ENCODE results near the gene LINGO4.

The LINGO4 gene

GRCh38 chr1:151815716-151816327 lies 10.6 kb upstream of the LINGO4 start:
- H3K4me1 ChIP-seq (ENCODE audit: control insufficient read depth, insufficient read depth, low read length), result no peaks in the 10 kb centered on the region
- no peak overlapping the region for H3K27ac ChIP-seq (ENCODE audit: extremely low read depth, low read depth, low read length)
- ChIA-PET CTCF (interaction anchor here (0.5 to 0.8 kb wide), 3 partner anchors 12 to 1196 kb away, joined by 3 to 4 read pairs (median 3); no protein-coding TSS in a partner anchor), POLR2A (no interaction called here)
- TF ChIP-seq ZNF701 (tag by site-specific recombination; IDR thresholded peaks at IDR 0.05) (no peak), TCF7L2 (IDR thresholded peaks at IDR 0.05; ENCODE audit: borderline replicate concordance, low read depth, low read length) (no peak), PRDM1 (tag by site-specific recombination; IDR thresholded peaks at IDR 0.05) (no peak)
- H3K36me3 ChIP-seq (ENCODE audit: control insufficient read depth in 2 of 2, insufficient read depth in 1 of 2, low read length in 2 of 2), result no peaks in the 10 kb centered on the region
- no peaks in the 10 kb centered on the region for H3K9me3 ChIP-seq (ENCODE audit: control insufficient read depth, insufficient read depth, low read depth, low read length)
- no peak overlapping the region for H3K4me3 ChIP-seq (ENCODE audit: low read depth, low read length)

- ChIA-PET POLR2A (no interaction called here), CTCF (interaction anchor here (0.5 to 0.8 kb wide), 2 partner anchors 13 to 1195 kb away, joined by 3 read pairs; no protein-coding TSS in a partner anchor)
- H3K4me3 ChIP-seq (ENCODE audit: low read depth, low read length), result no peak overlapping the region
- no peaks in the 10 kb centered on the region for H3K36me3 ChIP-seq (ENCODE audit: control insufficient read depth in 2 of 2, insufficient read depth in 1 of 2, low read length in 2 of 2)
- no peaks in the 10 kb centered on the region for H3K9me3 ChIP-seq (ENCODE audit: control insufficient read depth, insufficient read depth, low read depth, low read length)
- H3K27ac ChIP-seq (ENCODE audit: extremely low read depth, low read depth, low read length), result no peak overlapping the region
- no peaks in the 10 kb centered on the region for H3K4me1 ChIP-seq (ENCODE audit: control insufficient read depth, insufficient read depth, low read length)
- no peak for TF ChIP-seq KLF8 (tag by site-specific recombination; IDR thresholded peaks at IDR 0.05)
- TF ChIP-seq ZFP41 (tag by site-specific recombination; IDR thresholded peaks at IDR 0.05; ENCODE audit: borderline replicate concordance), result no peak
- TF ChIP-seq SP7 (tag by site-specific recombination; IDR thresholded peaks at IDR 0.05), result no peak
Measured at GRCh38 chr1:151814971-151815545, 9.8 kb upstream of the LINGO4 start.

GRCh38 chr1:151814426-151814825 lies 9.2 kb upstream of the LINGO4 start:
- Histone ChIP-seq H3K4me3 (ENCODE audit: low read depth, low read length) (no peak overlapping the region), H3K36me3 (ENCODE audit: control insufficient read depth in 2 of 2, insufficient read depth in 1 of 2, low read length in 2 of 2) (no peaks in the 10 kb centered on the region), H3K4me1 (ENCODE audit: control insufficient read depth, insufficient read depth, low read length) (no peaks in the 10 kb centered on the region), H3K9me3 (ENCODE audit: control insufficient read depth, insufficient read depth, low read depth, low read length) (no peaks in the 10 kb centered on the region), H3K27ac (ENCODE audit: extremely low read depth, low read depth, low read length) (no peak overlapping the region)
- POLR2A ChIA-PET, result no interaction called here
- CTCF ChIA-PET, result interaction anchor here (0.6 kb wide), 1 partner anchor 80 kb away, joined by 6 read pairs; no protein-coding TSS in a partner anchor
- TF ChIP-seq SETDB1 (IDR thresholded peaks at IDR 0.05; ENCODE audit: insufficient read length, low read length) (no peak), ZNF324 (tag by site-specific recombination; IDR thresholded peaks at IDR 0.05) (no peak), ZBTB49 (tag by site-specific recombination; IDR thresholded peaks at IDR 0.05; ENCODE audit: low read depth) (no peak), ZNF426 (tag by site-specific recombination; IDR thresholded peaks at IDR 0.05) (no peak)

GRCh38 chr1:151813271-151813977 lies 8.2 kb upstream of the LINGO4 start:
- POLR2A ChIA-PET, result no interaction called here
- Histone ChIP-seq H3K4me1 (ENCODE audit: control insufficient read depth, insufficient read depth, low read length) (no peaks in the 10 kb centered on the region), H3K36me3 (ENCODE audit: control insufficient read depth in 2 of 2, insufficient read depth in 1 of 2, low read length in 2 of 2) (no peaks in the 10 kb centered on the region), H3K4me3 (ENCODE audit: low read depth, low read length) (no peak overlapping the region), H3K27ac (ENCODE audit: extremely low read depth, low read depth, low read length) (no peak overlapping the region), H3K9me3 (ENCODE audit: control insufficient read depth, insufficient read depth, low read depth, low read length) (no peaks in the 10 kb centered on the region)
- CTCF ChIA-PET, result interaction anchor here (0.5 to 0.6 kb wide), 2 partner anchors 163 to 972 kb away, joined by 3 read pairs; no protein-coding TSS in a partner anchor
- TF ChIP-seq ATF2 (tag by site-specific recombination; IDR thresholded peaks at IDR 0.05; ENCODE audit: low read depth) (no peak), ZNF169 (tag by site-specific recombination; IDR thresholded peaks at IDR 0.05) (no peak), KLF16 (tag by site-specific recombination; IDR thresholded peaks at IDR 0.05) (no peak), ZNF660 (tag by site-specific recombination; IDR thresholded peaks at IDR 0.05) (no peak), ZNF37A (tag by site-specific recombination; IDR thresholded peaks at IDR 0.05) (no peak), ZNF433 (tag by site-specific recombination; IDR thresholded peaks at IDR 0.05; ENCODE audit: low read depth) (no peak), PRDM4 (tag by site-specific recombination; IDR thresholded peaks at IDR 0.05) (no peak), ZNF571 (tag by site-specific recombination; IDR thresholded peaks at IDR 0.05) (no peak), ZNF114 (tag by site-specific recombination; IDR thresholded peaks at IDR 0.05) (no peak)

Measured in HEK293 (cell line).